ENCODE data around the gene PARN.

The PARN gene

DNA sequence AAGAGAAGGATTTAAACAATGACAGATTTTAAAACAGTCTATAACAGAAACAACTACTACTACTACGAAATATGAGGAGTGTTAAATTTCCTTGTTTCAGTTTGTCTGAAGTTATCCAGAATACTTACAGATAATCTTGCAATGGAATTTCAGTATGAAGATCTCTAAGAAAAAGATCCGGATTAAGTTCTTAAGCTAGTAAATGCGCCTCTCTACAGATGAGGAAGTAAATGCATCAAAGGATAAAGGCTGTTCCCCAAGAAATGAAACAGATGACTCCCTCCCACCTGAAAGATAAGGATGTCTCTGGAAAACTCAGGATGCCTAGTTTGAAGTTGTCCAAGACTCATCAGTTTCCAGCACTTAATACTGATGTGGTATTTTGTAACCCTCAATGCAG is 105.1 kb downstream of the PARN start:
- no peak for DNase-seq

DNA sequence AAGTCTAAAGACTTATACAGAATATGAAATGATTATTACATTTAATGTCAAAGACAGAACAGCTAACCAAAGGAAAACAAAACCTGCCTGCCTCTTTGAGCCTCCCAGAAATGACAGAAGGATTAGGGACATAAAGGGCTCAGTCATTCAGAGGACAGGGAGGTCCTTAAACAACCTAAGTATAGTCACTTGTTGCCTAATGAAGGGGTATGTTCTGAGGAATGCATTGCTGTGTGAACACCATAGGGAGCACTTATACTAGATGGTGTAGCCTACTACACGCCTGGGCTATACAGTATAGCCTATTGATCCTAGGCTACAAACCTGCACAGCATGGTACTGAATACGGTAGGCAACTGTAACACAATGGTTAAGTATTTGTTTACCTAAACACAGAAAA is 106.4 kb downstream of the PARN start:
- DNase-seq = no peak

- no peak for DNase-seq
These were observed 107.4 kb downstream of the PARN start for GRCh38 chr16:14522671-14523070.

- no peak for DNase-seq
These were observed 109.3 kb downstream of the PARN start for GRCh38 chr16:14520753-14521152.

GRCh38 chr16:14514967-14515366 is 115.1 kb downstream of the PARN start:
- DNase-seq = no peak

- no peak for DNase-seq
These were observed 116.5 kb downstream of the PARN start for GRCh38 chr16:14513389-14514107.

- no peak for DNase-seq
These were observed 118.3 kb downstream of the PARN start for GRCh38 chr16:14511800-14512135.

- no peak for DNase-seq
These were observed 118.9 kb downstream of the PARN start for GRCh38 chr16:14510939-14511799.

DNA sequence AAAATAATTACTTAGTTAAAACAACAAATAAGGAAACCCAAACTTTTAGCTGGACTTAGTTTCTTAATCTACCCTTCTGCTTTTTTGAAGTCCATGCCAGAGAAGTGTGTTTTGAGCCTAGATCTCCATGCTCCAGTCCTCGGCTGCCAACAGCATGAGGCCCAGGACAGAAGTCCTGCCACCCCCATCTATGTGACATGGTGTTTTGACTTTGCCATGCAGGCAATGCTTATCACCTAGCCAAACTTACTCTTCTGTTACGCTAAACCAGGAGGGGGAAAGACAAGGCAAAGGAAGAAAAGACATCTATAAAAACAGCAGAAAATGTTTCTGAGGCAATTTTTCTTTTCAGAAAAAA is 119.5 kb downstream of the PARN start:
- DNase-seq = no peak

DNA sequence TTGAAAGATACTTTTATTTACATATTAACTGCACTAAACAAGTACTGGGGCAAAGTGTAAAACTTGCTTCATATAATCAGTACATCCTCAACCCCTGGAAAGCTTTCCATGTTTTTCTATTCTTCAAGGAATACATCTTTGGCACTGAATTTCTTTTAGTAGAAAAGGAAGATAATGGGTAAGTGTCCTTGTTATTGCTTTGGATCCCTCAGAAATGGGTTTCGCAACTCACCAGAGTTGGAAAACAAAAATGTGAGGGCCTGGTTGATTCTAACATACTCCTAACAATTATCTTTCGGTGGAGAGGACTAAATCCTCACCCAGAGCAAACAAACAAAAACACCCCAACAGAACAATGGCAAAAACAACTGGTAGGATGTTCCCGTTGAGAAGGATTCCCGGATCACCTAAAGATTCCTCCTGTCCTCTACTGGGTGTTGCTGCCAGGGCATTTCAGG is 120.4 kb downstream of the PARN start:
- no peak for DNase-seq

- no peak for DNase-seq
These were observed 121.0 kb downstream of the PARN start for GRCh38 chr16:14509055-14509454.

DNA sequence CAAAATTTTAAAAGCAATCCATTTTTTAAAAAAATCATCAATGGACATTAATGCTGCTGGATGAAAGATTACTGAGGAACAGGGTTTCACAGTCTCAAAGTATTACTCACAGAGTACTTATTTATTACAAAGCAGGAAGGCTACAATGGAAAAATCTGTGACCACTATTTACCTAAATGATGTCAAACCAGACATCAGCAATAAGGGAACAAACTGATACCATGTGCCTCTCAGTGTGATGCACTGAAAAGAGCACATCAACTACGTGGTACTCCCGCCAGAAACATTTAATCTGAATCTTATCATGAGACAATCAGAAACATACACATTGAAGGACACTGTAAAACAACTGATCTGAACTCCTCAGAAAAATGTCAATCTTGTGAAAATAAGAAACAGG is 124.2 kb downstream of the PARN start:
- DNase-seq = no peak

DNA sequence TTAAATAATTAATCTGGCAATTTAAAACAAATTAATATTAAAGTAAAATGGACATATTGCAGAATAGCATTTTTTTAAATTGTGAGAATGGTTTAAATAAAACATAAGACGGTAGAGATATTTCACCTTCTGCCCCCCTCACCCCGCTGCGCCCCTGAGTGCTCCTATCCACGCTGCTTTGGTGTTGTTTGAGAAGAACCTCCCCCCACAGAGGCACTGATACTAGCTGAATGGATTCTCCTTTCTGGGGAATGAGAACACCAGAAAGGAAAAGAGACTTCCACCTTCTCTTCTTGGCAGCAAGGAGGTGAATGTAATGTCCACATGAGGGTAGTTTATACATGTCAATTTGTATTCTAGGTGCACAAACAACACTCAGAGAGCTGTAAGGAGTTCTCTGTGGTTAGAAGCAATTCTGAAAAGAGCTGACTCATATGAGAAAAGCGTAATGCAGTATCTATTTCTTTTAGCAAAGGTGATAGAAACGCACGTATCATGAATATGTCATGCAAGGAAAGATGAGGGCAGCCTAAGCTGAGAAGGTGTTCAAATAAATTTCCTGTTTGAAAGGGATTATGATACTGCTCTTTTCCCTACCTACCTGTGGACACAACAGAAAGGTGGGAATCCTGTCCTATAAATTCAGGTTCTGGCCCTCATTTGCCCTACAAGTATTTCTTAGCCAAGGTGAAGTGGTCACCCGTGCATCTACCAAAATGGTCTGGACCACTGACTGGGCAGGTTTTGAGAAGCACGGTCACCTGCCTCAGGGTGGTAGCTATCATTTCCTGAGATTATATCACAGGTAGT is 126.9 kb downstream of the PARN start:
- no peak for DNase-seq

DNA sequence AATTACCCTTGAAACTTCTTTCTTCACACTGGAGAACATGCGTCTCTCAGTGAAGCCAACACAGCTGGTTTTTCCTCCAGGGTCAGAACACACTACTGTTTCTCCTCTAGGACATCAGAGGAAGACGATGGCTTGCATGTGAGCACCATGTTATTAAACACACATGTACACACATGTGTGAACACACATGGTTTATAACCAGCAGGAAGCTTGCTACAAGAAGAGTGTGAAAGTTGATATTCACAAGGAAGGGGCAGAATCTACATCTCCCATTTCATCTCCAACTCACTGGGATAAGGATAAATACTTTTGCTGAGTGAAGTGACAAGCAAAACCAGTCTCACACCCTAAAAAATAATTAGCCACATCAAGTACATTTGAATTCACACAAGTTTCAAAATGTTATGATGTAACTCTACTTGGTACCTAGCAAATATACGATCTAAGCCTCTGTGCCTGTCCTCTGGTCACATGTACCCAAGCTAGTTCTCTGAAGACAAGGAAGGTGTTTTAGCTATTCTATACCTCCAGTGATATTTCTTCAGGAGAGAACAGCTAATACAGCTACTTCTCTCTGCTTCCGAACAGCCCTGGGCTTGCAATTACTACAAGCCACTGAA is 127.7 kb downstream of the PARN start:
- no peak for DNase-seq

DNA sequence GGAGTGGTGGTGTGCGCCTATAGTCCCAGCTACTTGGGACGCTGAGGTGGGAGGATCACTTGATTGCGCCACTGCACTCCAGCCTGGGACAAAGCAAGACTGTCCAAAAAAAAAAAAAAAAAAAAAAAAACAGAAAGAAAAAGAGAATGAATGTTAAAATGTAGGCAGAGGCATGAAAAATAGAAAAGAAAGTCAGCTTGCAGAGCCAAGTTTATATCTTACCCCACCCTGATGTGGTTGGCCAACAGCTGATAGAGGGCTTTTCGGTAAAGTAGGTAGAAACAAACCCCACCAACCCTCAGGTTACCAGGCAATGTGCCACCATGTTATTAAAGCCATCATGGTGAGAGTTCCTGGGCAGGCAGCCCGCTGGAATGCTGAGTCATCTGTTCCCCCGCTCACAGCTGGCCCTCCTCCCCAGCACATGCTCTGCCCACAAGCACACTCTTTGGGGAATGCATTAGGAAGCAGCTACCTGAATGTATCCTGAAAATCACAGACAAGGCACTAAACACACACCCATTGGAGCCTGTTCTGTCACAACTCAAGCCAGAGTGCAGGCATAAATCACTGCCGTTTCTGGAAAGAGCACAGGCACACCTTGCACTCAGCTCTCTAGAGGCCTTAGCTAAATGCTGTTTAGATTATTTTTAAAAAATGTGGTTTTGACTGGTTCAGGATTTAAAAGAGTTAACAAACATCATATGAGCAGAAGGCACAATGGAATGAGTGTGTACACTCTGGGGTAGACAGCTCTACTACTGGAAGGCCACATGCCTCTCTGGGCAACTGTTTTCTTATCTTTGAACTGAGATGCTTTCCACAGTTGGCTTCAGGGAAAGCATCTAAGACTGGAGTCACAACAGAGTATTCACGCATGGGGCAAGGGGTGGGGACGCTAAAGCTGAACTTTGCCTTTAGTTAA is 128.5 kb downstream of the PARN start:
- DNase-seq = no peak

GRCh38 chr16:14500791-14501190 is 129.3 kb downstream of the PARN start:
- no peak for DNase-seq

DNA sequence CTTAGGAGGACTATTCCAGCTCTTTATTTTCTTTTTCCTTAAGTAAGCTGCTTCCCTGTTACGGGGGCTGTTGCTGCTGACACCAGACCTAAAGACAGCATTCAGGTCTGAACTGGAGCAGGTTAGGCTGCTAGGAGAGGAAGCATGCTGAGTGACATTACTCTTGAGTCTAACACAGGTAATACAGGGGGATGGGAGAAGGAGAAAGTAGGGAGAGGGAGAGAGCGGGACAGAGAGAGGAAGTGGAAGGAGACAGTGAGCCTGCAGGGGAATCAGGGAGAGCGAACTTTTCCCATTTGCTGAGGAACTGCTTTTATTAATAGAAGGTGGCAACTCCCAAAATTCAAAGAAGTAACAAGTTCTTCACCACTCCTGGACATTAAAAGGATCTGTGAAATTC is 130.9 kb downstream of the PARN start:
- DNase-seq = no peak

DNA sequence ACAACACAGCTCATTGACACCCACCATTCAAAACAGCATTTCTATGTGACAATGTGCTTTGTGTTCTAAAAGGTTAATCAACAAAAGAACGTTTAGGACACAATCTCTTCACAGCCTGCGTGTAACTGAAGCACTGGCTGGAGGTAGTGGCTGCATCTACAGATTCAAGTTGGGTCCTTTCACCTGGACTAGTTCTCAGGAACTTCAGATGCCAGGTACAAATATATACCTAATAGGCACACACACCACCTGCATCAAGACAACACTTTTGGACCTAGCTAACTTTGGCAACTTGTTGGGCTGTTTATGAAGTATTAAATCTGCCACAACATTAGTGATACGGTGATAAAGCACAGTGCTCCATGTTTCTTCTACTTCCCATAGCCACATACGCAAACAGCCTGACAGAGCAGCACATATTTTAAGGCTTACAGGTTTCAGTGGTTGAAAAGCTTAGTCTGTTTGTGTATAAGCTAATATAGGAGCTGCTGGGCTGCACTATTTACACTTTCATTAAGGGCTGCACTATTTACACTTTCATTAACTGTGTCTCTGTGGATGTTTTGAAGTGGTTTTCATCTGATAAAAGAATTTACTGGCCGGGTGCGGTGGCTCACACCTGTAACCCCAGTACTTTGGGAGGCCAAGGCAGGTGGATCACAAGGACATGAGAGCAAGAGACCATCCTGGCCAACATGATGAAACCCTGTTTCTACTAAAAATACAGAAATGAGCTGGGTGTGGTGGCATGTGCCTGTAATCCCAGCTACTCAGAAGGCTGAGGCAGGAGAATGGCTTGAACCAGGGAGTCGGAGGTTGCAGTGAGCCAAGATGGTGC is 132.6 kb downstream of the PARN start:
- DNase-seq = no peak

GRCh38 chr16:14496786-14497185 is 133.3 kb downstream of the PARN start:
- no peak for DNase-seq

DNA sequence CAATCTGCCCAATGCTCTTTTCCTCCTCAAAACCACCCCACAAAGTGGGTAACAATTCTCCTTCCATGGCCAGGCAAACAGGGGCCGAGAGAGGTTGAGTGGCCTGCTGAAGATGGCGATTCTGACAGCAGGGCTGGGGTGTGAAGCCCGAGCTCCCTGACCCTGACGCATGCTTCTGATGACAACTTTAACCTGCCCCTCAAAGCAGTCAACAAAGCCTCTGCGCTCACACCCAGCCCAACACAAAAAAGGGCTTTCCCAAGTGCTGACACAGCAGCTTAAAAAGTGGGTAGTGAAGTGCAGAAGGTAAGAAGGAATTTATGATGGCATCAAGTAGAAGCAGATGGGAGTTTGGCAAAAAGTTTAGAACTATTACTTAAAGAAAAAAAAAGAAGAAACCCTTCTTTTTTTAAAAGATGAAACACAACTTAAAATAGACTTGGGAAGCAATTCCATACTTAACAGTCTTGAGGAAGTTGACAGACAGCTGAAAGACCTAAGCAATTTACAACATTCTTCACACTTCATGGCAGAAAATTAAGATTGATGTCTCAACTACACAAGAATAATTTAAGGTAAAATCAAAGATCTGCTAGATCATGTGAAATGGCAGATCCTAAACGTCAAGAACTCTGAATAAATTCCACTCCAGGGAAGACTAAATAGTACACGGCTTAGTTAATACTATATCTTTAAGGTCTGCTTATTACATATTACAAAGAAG is 133.9 kb downstream of the PARN start:
- no peak for DNase-seq
